ENCODE data around the gene WDR1.

GRCh38 chr4:10092481-10093270 lies 23.9 kb downstream of the WDR1 start:
- TF ChIP-seq CTCF (IDR thresholded peaks at IDR 0.05) (no peak), POLR2A (IDR thresholded peaks at IDR 0.05; ENCODE audit: low read depth) (no peak)
